HFFc6 (cell line): ENCODE results near the gene SIM1. TPM values are rescaled to one million over a fixed set of nuclear protein-coding genes. Genes with fewer than 3 reads are reported as not detected.

Experiments used
- DNase-seq: peaks from one replicate; pipeline ENCODE4 v3.0.0-alpha.2; 2018
- H3K27ac Mint-ChIP-seq: 2 replicates; pipeline ENCODE4 v1.8.0; 2020; ENCODE audit warnings: mild to moderate bottlenecking, mixed read lengths
- H3K27me3 Mint-ChIP-seq: 2 replicates; pipeline ENCODE4 v1.8.0; 2021; ENCODE audit warnings: mild to moderate bottlenecking, moderate library complexity, mixed read lengths; ENCODE audit not compliant: insufficient read depth
- H3K36me3 Mint-ChIP-seq: 2 replicates; pipeline ENCODE4 v1.8.0; 2021; ENCODE audit warnings: low read depth, mixed read lengths
- H3K4me1 Mint-ChIP-seq: 2 replicates; pipeline ENCODE4 v1.8.0; 2020; ENCODE audit warnings: low read depth, mixed read lengths
- H3K4me3 Mint-ChIP-seq: 2 replicates; pipeline ENCODE4 v1.8.0; 2020; ENCODE audit warnings: mild to moderate bottlenecking, moderate library complexity, mixed read lengths
- H3K9me3 Mint-ChIP-seq: 2 replicates; pipeline ENCODE4 v1.8.0; 2020; ENCODE audit warnings: mild to moderate bottlenecking, mixed read lengths
- CTCF ChIP-seq: fragments of 200-600 bp; sonication (generic); IDR thresholded peaks from 2 replicates; pipeline ENCODE4 v1.5.0; 2021; ENCODE audit warnings: antibody characterized with exemption, mild to moderate bottlenecking
- total RNA-seq, 6 experiments: library from RNA; stranded (reverse); fragmentation: NEBNext Ultra II Directional; extraction: Animal tissue kit (Norgen Biotek cat#: 25700); gene quantifications; 2 replicates in 1 of 6; 3 replicates in 5 of 6; pipeline ENCODE4 v1.2.3, GENCODE V29; 2021

The SIM1 gene
- total RNA-seq, 6 experiments from 2014 or later: 15.4 to 22.0 (median 18.2) TPM

- Mint-ChIP-seq H3K4me1 (peaks cover 56% of the 10 kb centered on the region), H3K27ac (peak overlapping the region; percentile 72), H3K27me3 (no peaks in the 10 kb centered on the region; the same call in 1 of the 2 replicates), H3K9me3 (no peaks in the 10 kb centered on the region), H3K36me3 (peaks cover 28% of the 10 kb centered on the region), H3K4me3 (peak overlapping the region; percentile 5; the same call in 1 of the 2 replicates)
- DNase-seq: no peak
- TF ChIP-seq CTCF: no peak
Observed at GRCh38 chr6:100433726-100434435, 30.8 kb downstream of the SIM1 start.

- Mint-ChIP-seq H3K9me3 (no peaks in the 10 kb centered on the region), H3K4me1 (peaks cover 51% of the 10 kb centered on the region), H3K27me3 (no peaks in the 10 kb centered on the region; the same call in 1 of the 2 replicates), H3K36me3 (peaks cover 21% of the 10 kb centered on the region), H3K4me3 (no peak overlapping the region), H3K27ac (0 out of 2 replicates have a peak overlapping the region, but pooled peaks have one; percentile 17)
- no peak for TF ChIP-seq CTCF
- no peak for DNase-seq
Observed at GRCh38 chr6:100432136-100432535, 32.6 kb downstream of the SIM1 start.

GRCh38 chr6:100430962-100431361 lies 33.8 kb downstream of the SIM1 start:
- H3K27me3 Mint-ChIP-seq: no peaks in the 10 kb centered on the region; the same call in 1 of the 2 replicates
- peak overlapping the region; percentile 30; the same call in 1 of the 2 replicates for H3K27ac Mint-ChIP-seq
- peaks cover 31% of the 10 kb centered on the region for H3K36me3 Mint-ChIP-seq

GRCh38 chr6:100427452-100427851 lies 37.3 kb downstream of the SIM1 start:
- H3K9me3 Mint-ChIP-seq: no peaks in the 10 kb centered on the region
- H3K4me3 Mint-ChIP-seq: no peak overlapping the region
- peaks cover 41% of the 10 kb centered on the region for H3K36me3 Mint-ChIP-seq
- H3K4me1 Mint-ChIP-seq: peaks cover 34% of the 10 kb centered on the region
- no peak for DNase-seq
- no peak for TF ChIP-seq CTCF
- H3K27ac Mint-ChIP-seq: no peak overlapping the region
- H3K27me3 Mint-ChIP-seq: no peaks in the 10 kb centered on the region

More at GRCh38 chr6:100430962-100431361, 33.8 kb downstream of the SIM1 start:
- no peak for TF ChIP-seq CTCF
- H3K4me3 Mint-ChIP-seq: no peak overlapping the region
- H3K9me3 Mint-ChIP-seq: no peaks in the 10 kb centered on the region
- H3K4me1 Mint-ChIP-seq: peaks cover 58% of the 10 kb centered on the region
- DNase-seq: no peak

- no peaks in the 10 kb centered on the region for H3K9me3 Mint-ChIP-seq
- no peak for DNase-seq
- no peak for TF ChIP-seq CTCF
- no peak overlapping the region for H3K27ac Mint-ChIP-seq
- no peak overlapping the region for H3K4me3 Mint-ChIP-seq
- H3K4me1 Mint-ChIP-seq: peaks cover 30% of the 10 kb centered on the region
- no peaks in the 10 kb centered on the region for H3K27me3 Mint-ChIP-seq
- H3K36me3 Mint-ChIP-seq: peaks cover 36% of the 10 kb centered on the region
Observed at GRCh38 chr6:100426744-100427338, 37.9 kb downstream of the SIM1 start.
